HG02840 (cell line): ENCODE data around the gene DPYSL3.
A peak's percentile ranks its signal among the peaks of the same experiment; 100 is the strongest.

Source experiments
- ATAC-seq: cut with Tn5 transposase; IDR thresholded peaks from one replicate; pipeline ENCODE4 v1.9.1; 2021; ENCODE audit warnings: mild to moderate bottlenecking, moderate library complexity, moderate number of reproducible peaks; ENCODE audit not compliant: unreplicated experiment, low FRiP score

DPYSL3 gene

GRCh38 chr5:147479949-147480348 is 29.9 kb downstream of the DPYSL3 start:
- ATAC-seq: no peak

- ATAC-seq: no peak
Measured at GRCh38 chr5:147479444-147479843, 30.4 kb downstream of the DPYSL3 start.

DNA sequence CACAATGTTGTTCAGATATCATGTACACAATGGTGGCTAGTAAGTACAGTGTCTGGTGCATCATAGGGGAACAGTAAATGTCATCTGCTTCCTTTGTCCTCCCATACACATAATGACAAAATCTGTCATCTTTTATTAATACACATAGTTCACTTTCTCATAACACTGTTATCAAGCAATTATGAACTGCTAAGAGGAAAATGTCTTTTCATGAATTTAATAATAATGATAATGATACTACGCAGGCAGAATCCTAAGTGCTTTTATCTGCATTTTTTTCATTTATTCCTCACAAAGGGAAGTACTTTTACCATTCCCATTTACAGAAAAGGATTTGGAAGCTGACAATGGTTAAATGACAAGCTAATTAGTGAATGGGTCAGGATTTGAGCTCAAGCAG is 35.7 kb downstream of the DPYSL3 start:
- ATAC-seq: no peak

GRCh38 chr5:147472664-147473475 is 37.0 kb downstream of the DPYSL3 start:
- ATAC-seq: no peak

DNA sequence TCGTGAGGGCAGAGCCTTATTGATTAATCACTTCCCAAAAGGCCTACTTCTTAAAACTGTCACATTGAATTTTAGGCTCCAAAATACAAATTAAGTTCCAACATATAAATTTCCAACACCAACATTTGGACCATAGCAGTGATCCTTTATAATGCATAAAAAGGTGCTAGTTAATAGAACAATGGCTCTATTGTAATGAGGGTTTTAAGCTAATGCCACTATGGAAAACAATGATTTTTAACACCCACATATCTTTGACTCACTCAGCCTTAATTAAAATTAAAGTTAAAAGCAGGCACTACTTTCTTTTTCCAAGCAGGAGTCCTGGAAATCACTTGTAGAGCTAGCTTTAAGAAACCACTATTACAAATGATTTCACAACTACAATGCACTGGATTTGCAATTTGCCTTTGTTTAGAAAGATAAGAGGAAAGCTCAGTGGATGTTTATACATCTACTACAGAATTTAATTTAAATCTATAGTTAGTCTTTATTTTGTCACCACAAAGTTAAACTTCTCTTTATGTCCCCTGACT is 41.8 kb downstream of the DPYSL3 start:
- no peak for ATAC-seq

- no peak for ATAC-seq
Measured at GRCh38 chr5:147466360-147466980, 43.4 kb downstream of the DPYSL3 start.

DNA sequence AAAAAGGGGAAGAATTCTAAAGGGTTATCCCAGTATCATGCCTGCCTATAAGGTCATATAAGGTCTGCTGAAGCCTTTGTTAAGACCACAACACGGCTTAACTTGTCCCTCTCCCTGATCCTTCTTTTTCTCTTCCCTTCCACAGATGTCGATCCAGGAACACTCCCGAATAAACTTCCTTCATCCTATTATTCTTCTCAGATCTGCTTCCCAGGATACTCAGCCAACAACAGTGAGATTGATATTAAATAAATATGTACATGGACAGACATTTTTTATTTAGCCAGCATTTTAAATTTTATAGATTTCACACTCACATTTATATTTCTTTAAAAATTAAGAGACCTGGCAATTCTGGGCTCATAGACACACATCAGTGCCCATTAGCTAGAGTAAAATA is 44.1 kb downstream of the DPYSL3 start:
- ATAC-seq: no peak

DNA sequence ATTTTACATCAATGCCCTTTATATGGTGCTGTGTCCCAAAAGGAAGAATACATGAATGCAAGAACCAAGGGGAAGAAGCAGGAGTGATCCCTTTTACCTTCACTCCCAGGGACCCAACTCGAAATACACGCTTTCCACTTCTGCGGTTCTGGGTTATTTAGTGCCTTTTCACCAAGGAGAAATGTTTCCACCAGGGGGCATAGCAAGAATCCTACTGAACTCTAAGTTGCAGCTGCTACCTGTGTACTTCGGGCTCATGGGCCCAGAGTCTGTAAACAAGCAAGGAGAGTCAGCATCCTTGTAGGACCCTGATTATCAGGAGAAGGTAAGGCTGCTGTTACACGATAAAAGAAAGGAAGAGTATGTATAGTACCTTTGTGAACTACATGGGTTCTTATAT is 45.7 kb downstream of the DPYSL3 start:
- ATAC-seq: no peak

DNA sequence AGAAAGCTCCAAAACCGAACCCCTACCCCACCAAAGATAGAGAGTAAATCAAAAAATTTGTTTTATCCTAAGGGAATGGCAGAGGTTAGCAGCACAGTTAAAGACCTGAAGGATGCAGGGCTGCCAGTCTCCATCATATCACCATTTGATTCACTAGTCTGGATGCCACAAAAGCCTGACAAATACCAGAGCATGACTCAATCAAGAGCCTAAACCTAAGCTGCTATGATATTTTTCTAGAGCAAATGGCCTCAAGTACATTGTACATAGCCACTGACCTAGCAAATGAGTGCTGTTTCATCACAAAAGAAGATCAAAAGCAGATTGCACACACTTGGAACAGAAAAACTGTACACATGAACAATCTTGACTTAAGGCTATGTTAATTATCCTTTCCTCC is 48.0 kb downstream of the DPYSL3 start:
- ATAC-seq: no peak

DNA sequence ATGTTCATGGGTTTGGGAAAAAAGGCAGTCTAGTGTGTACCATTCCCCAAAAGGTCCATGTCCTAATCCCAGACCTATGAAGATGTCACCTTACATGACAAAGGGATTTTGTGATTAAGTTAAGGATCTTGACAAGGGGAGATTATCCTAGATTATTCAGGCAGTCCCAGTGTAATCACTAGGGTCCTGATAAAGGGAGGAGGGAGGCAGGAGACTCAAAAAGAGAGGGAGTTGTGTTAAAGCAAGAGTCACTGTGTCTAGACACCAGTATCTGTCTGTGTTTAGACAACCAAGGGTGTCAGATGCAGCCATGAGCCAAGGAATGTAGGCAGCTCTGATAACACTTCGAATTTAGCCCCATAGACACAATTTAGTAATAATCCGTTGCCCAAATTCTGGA is 49.5 kb downstream of the DPYSL3 start:
- no peak for ATAC-seq

DNA sequence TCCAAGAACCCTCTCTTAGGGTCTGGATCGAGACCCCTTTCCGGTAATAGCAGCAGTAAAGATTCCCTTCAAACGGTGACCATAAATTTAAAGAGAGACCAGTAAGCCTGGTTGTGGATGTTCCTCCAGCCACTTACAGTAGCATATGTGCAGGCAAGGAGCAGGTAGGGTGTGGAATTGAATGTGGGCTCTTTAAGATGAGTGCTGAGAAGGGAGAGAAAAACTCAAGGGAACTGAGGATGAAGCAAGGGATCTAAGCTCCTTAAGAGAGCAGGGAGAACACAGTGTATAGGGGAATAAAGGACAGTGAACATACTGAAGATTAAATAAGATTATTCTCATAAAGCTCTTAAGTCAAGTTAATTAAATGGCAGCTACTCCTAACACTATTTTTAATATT is 51.3 kb downstream of the DPYSL3 start:
- ATAC-seq: no peak

DNA sequence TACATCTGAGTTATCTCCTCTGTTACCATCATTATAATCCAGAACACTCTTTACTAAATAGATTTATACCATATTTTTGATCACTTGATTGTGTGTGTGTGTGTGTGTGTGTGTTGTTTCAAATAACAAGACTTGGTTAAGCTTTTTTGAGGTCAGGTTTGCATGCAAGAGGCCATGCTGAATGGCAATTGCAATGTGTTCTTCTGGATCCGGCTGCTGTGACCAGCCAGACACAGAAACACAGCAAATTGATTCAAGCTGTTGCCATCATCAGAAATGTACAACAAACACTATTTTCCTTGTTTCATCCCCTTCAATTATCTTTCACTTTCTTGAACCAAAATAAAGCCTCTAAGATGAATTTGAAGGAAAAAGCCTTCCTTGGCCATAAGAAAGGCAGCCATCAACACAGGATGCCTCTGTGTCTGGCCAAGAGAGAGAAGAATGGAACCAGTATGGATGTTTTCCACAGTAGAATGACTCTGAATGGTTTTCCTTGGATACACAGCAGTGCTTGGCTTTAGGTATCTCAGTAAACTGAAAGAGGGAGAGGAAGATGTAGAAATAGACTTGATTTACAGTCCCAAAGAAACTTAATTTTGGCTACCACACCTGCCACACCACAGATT is 53.9 kb downstream of the DPYSL3 start:
- no peak for ATAC-seq

DNA sequence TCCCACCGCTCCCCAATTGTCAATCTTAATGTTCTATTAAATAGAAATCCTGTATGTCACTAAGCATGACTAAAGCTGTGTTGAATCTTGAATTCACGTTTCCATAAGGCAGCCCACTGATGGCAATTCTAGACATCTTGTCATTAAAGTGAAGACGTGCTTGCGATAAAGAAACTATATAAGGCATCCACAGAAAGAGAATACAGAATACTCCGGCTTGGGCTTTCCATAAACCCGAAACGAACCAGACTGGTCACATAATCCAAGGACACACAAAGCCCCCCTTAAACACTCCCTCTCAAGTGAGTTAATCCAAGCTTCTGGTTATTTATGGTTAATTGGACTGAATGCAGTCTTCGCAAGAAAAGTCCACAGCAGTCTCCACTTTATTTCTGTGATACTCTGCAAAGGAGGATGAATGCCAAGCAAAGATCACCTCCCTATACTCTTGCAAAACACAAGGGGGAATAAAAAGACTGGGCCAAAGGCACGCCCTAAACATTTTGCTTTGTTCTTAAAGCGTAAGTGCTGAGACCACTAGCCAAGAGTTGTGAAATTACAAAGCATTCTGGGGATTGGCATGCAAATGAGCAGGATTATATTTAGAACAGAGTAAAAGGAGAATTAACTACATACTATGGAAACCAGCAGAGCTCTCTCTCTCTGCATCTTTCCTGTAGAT is 54.7 kb downstream of the DPYSL3 start:
- ATAC-seq: no peak

- ATAC-seq: peak; percentile 58
Measured at GRCh38 chr5:147453875-147454814, 55.7 kb downstream of the DPYSL3 start.

DNA sequence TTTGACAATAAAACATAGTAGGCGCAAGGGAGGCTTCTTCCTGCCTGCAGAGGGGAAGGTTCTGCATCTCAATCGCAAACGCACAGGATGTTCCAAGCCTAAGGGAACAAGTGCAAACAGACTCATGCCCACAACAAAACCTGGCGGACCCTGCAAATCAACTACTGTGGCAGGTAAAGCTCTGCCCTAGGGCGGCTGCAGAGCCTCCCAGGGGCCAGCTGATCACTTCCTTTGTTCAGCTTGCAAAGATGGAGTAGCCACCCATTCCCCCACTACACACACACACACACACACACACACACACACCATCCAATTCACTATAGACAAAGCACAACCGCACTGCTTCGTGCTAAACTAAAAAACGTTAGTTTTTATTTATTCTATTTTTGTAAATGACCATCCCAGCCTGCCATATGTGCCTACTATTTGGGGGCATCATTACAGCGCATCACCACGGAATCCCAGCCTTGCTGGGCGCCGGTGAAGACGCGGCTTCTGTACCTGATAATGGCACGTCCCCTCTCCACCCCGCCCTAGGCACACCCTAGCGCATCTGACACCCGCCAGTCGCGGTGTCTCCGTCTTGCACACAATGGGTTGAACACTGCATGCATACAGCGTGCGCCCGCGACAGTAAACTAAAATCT is 57.6 kb downstream of the DPYSL3 start:
- ATAC-seq: no peak

- no peak for ATAC-seq
Measured at GRCh38 chr5:147451193-147451592, 58.7 kb downstream of the DPYSL3 start.

GRCh38 chr5:147450606-147451005 is 59.3 kb downstream of the DPYSL3 start:
- ATAC-seq: no peak

- no peak for ATAC-seq
Measured at GRCh38 chr5:147448766-147449165, 61.1 kb downstream of the DPYSL3 start.

- ATAC-seq: no peak
Measured at GRCh38 chr5:147446523-147446922, 63.3 kb downstream of the DPYSL3 start.
